ENCODE measurements around the gene DDIT3.
A peak's percentile ranks its signal among the peaks of the same experiment; 100 is the strongest.
"Not testable (repeated sequence)": the region's sequence is repeated elsewhere in the genome, so short reads cannot be mapped to it uniquely, and the experiment has no call there.

Gene DDIT3

GRCh38 chr12:57520053-57520818 is at the start of gene DDIT3:
TSS of gene DDIT3 (minus strand) at chr12:57520514. CDS start at chr12:57517406, 3,108 bp downstream.
- DNase-seq = peak; percentile 99

GRCh38 chr12:57569858-57570257 is 49.5 kb upstream of the DDIT3 start:
- DNase-seq = no peak

DNA sequence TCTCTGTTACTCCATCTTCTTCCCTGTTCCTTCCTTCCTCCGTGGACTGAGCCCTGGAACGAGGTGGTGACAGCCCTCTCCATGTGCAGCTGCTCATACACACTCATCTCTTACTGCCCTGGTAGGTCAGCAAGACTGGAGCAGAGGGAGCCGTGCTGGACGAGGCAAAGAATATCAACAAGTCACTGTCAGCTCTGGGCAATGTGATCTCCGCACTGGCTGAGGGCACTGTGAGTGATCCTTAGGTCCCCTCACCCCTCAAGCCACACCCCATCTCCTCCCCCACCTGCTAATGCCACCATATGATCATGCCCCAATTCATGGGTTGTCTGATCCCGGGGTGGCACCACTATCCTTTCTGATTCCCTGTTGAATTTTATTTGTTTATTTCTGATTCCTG is 48.5 kb upstream of the DDIT3 start:
- DNase-seq = no peak

- DNase-seq = no peak
Observed at GRCh38 chr12:57564178-57564740, 43.9 kb upstream of the DDIT3 start.

- DNase-seq = no peak
Observed at GRCh38 chr12:57563358-57563757, 43.0 kb upstream of the DDIT3 start.

GRCh38 chr12:57561117-57561516 is 40.8 kb upstream of the DDIT3 start:
- DNase-seq = not testable (repeated sequence)

GRCh38 chr12:57560516-57560915 is 40.2 kb upstream of the DDIT3 start:
- DNase-seq = no peak

DNA sequence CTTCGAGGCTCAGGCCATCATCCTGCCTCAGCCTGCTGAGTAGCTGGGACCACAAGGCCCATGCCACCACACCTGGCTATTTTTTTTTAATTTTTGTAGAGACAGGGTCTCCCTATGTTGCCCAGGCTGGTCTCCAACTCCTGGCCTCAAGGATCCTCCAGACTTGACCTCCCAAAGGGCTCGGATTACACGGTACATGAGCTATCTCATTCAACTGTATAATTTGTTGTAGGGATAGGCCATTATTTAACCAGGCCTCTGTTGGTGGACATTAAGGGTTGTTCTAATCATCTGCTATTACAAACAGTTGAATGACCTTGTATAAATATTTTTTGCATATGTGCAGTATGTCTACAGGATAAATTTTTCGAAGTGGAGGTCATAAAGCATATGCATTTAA is 38.5 kb upstream of the DDIT3 start:
- no peak for DNase-seq

GRCh38 chr12:57554897-57555296 is 34.6 kb upstream of the DDIT3 start:
- DNase-seq = no peak

DNA sequence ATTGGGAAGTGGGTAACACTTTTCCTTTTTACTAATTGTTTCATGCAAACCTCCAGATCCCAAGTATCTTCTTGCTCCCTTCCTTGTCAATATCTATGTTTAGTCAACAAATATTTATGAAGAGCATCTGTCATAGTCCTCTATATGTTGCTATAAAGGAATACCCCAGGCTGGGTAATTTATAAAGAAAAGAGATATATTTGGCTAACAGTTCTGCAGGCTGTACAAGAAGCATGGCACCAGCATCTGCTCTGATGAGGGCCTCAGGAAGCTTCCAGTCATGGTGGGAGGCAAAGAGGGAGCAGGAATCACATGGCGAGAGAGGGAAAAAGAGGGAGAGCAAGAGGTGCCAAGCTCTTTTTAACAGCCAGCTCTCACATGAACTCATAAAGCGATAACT is 34.1 kb upstream of the DDIT3 start:
- DNase-seq = no peak

GRCh38 chr12:57553343-57554202 is 33.3 kb upstream of the DDIT3 start:
- DNase-seq = peak; percentile 69

DNA sequence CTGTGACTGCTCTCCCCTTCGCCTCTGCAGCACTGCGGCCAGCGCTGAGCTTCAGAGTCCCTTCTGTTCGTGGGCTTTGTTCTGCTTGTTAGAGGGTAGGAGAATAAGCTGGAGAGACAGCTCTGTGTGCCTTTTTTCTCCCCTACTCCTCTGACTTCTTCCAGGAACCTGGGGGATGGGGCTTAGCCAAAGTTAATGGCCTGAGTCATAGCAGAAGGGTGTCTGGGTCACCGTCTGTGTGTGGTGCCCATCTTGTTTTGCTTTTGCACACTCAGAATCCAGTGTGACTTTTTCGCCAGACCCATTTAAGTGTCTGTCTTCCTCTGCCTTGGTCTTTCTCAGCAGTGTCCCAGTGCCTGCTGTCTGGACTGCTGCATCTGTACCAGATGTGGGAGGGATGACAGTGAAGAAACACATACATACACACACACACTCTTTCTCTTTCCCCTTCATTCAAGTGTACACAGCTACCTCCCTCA is 32.6 kb upstream of the DDIT3 start:
- no peak for DNase-seq

DNA sequence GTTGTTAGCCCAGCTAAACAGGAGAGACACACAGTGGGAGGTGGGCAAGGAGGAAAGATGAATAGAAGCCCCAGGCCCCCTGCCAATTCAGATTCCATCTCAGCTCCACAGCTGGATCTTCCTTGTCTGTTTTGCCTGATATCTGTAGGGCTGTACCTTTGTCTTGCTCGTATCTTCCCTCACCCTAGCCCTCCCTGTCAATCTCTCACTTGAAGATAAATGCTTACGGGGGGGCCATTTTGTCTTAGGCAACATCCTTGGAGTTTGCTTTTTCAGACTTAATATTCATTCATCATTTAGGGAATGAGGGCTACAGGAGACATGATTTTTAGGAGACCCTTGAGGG is 32.0 kb upstream of the DDIT3 start:
- no peak for DNase-seq

- no peak for DNase-seq
Observed at GRCh38 chr12:57551637-57552305, 31.5 kb upstream of the DDIT3 start.

- no peak for DNase-seq
Observed at GRCh38 chr12:57550641-57551549, 30.6 kb upstream of the DDIT3 start.

- peak; percentile 61 for DNase-seq
Observed at GRCh38 chr12:57549909-57550640, 29.8 kb upstream of the DDIT3 start, which contains the start of gene KIF5A. TSS of gene KIF5A (plus strand) at chr12:57550044. CDS start at chr12:57550272, 228 bp downstream.

GRCh38 chr12:57549203-57549908 is 29.0 kb upstream of the DDIT3 start:
- no peak for DNase-seq

DNA sequence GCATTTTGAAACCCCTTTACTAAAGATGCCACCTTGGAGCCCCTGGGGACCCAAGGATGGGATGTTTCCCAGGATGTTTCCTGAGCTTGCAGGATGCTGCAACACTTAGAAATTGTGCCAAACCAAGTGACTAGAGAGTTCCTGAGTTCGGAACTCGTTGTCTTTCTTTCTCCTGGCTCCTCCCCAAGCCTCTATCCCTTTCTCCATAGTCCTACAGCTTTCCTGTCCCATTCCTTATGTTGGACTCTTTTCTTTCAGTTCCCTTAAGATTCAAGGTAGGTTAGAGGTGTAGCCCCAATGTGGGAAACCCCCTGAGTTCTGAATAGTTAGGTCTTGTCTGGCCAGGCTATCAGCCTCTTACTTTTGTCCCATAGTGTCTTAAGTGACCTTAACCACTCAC is 28.2 kb upstream of the DDIT3 start:
- no peak for DNase-seq

DNA sequence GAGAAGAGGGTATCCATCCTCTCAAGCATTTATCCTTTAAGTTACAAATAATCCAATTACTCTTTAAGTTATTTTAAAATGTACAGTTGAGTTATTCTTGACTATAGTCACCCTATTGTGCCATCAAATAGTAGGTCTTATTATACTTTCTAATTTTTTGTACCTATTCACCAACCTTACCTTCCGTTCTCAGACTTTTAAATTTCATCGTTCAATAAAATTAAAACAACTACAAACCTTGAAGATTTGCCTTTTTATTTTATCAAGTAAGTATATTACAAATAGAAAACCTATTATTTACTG is 27.6 kb upstream of the DDIT3 start:
- DNase-seq = no peak

DNA sequence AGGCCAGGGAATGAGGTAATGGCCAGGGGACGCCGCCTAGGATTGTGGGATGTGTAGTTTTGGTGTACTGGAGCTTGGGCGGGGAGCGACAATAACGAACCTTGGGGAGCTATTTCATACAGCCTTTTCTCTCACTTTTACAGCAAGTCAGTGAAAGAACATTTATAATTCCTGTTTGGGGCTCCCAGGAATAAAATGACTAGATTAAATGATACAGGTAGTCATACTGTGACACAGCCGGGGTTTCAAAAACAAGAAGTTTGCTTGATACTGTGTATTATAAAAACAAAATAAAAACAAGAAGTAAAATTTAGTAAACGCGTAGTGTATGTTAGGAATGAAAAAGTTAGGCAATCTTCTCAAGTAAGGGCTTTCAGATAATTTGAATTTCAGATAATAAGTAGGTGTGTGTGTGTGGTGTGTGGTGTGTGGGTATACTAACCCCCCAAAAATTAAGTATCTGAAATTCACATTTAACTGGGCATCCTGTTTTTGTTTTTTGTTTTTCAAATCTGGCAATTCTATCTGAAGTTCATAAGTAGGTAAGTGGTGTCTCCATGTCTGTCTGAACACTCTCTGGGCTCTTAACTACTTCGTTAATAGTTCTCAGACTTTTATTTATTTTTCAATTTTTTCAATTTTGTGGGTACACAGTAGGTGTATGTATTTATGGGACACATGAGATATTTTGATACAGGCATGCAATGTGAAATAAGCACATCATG is 27.1 kb upstream of the DDIT3 start:
- no peak for DNase-seq

All from NCI-H1436 (cell line).